Mesodermal cell (in vitro differentiated cells): ENCODE results near the gene IGFBP1.

Experiments used
- H3K27ac ChIP-seq: 2 replicates; pipeline ENCODE4 v1.7.0; 2013; ENCODE audit warnings: mild to moderate bottlenecking, low read depth, low read length, moderate library complexity; ENCODE audit not compliant: severe bottlenecking
- H3K36me3 ChIP-seq: 2 replicates; pipeline ENCODE4 v1.7.1; 2013; ENCODE audit warnings: mild to moderate bottlenecking, low read length, moderate library complexity; ENCODE audit not compliant: control insufficient read depth, insufficient read depth
- H3K4me1 ChIP-seq: one replicate; pipeline ENCODE4 v1.7.1; 2013; ENCODE audit warnings: mild to moderate bottlenecking, low read length; ENCODE audit not compliant: insufficient read depth, control insufficient read depth, poor library complexity, severe bottlenecking
- H3K4me3 ChIP-seq: 2 replicates; pipeline ENCODE4 v1.7.0; 2013; ENCODE audit warnings: low read length, control low read depth, mild to moderate bottlenecking; ENCODE audit not compliant: insufficient read depth, poor library complexity, severe bottlenecking; ENCODE audit errors: extremely low read depth
- H3K9me3 ChIP-seq: 2 replicates; pipeline ENCODE4 v1.7.1; 2013; ENCODE audit warnings: mild to moderate bottlenecking, low read length, moderate library complexity; ENCODE audit not compliant: control insufficient read depth
- WGBS, 2 experiments: methylation state at CpG; one replicate each; pipeline ENCODE4 v1.1.5; 2013; ENCODE audit warnings: missing lambda C conversion rate in 2 of 2; ENCODE audit not compliant: insufficient coverage in 2 of 2; 5-methylcytosine and 5-hydroxymethylcytosine counted together

Gene IGFBP1

GRCh38 chr7:45891462-45892402 is 3.4 kb downstream of the IGFBP1 start:
- Histone ChIP-seq H3K4me3 (no peak overlapping the region), H3K9me3 (no peaks in the 10 kb centered on the region), H3K4me1 (peaks cover 9% of the 10 kb centered on the region), H3K27ac (no peak overlapping the region), H3K36me3 (no peaks in the 10 kb centered on the region)
- WGBS, 2 experiments = 84 to 86% methylated on average over 5 to 7 of the region's 10 CpGs

- Histone ChIP-seq H3K27ac (no peak overlapping the region), H3K36me3 (no peaks in the 10 kb centered on the region), H3K4me1 (peaks cover 9% of the 10 kb centered on the region), H3K4me3 (no peak overlapping the region), H3K9me3 (no peaks in the 10 kb centered on the region)
- 86% methylated on average over 4 of the region's 6 CpGs for WGBS, 2 experiments
Observed at GRCh38 chr7:45892407-45893035, 4.2 kb downstream of the IGFBP1 start.

GRCh38 chr7:45893374-45893995 is 5.2 kb downstream of the IGFBP1 start:
- Histone ChIP-seq H3K4me1 (peaks cover 9% of the 10 kb centered on the region), H3K36me3 (no peaks in the 10 kb centered on the region), H3K9me3 (no peaks in the 10 kb centered on the region), H3K4me3 (no peak overlapping the region), H3K27ac (no peak overlapping the region)
- 88 to 90% methylated on average over 1 to 2 of the region's 5 CpGs for WGBS, 2 experiments

GRCh38 chr7:45893996-45894664 is 5.8 kb downstream of the IGFBP1 start:
- Histone ChIP-seq H3K4me1 (peaks cover 8% of the 10 kb centered on the region), H3K36me3 (no peaks in the 10 kb centered on the region), H3K9me3 (no peaks in the 10 kb centered on the region), H3K27ac (no peak overlapping the region), H3K4me3 (no peak overlapping the region)
- 76 to 82% methylated on average over 4 of the region's 4 CpGs for WGBS, 2 experiments

- Histone ChIP-seq H3K4me1 (peaks cover 3% of the 10 kb centered on the region), H3K36me3 (no peaks in the 10 kb centered on the region), H3K9me3 (no peaks in the 10 kb centered on the region)
Observed at GRCh38 chr7:45894665-45895062, 6.4 kb downstream of the IGFBP1 start.

GRCh38 chr7:45897042-45897690 is 8.9 kb downstream of the IGFBP1 start:
- no CpG with 5 or more reads among the region's 1 CpG for WGBS, 2 experiments
- Histone ChIP-seq H3K4me1 (no peaks in the 10 kb centered on the region), H3K36me3 (no peaks in the 10 kb centered on the region), H3K9me3 (no peaks in the 10 kb centered on the region), H3K4me3 (no peak overlapping the region), H3K27ac (no peak overlapping the region)

More at GRCh38 chr7:45894665-45895062, 6.4 kb downstream of the IGFBP1 start:
- Histone ChIP-seq H3K27ac (no peak overlapping the region), H3K4me3 (no peak overlapping the region)

- Histone ChIP-seq H3K27ac (no peak overlapping the region), H3K4me1 (no peaks in the 10 kb centered on the region), H3K9me3 (no peaks in the 10 kb centered on the region), H3K4me3 (no peak overlapping the region), H3K36me3 (no peaks in the 10 kb centered on the region)
- WGBS, 2 experiments = 88% methylated on average over 2 of the region's 2 CpGs; no CpG with 5 or more reads in 1 of the 2 experiments
Observed at GRCh38 chr7:45898222-45898621, 9.9 kb downstream of the IGFBP1 start.

GRCh38 chr7:45901566-45901965 is 13.3 kb downstream of the IGFBP1 start:
- Histone ChIP-seq H3K27ac (no peak overlapping the region), H3K4me3 (no peak overlapping the region), H3K9me3 (no peaks in the 10 kb centered on the region), H3K4me1 (no peaks in the 10 kb centered on the region), H3K36me3 (no peaks in the 10 kb centered on the region)
- WGBS, 2 experiments = 86 to 89% methylated on average over 1 of the region's 1 CpG

- no peaks in the 10 kb centered on the region for H3K9me3 ChIP-seq
- no peaks in the 10 kb centered on the region for H3K4me1 ChIP-seq
- WGBS, 2 experiments = no CpG with 5 or more reads among the region's 1 CpG
- H3K4me3 ChIP-seq = no peak overlapping the region
- no peaks in the 10 kb centered on the region for H3K36me3 ChIP-seq
- H3K27ac ChIP-seq = no peak overlapping the region
Observed at GRCh38 chr7:45902820-45903219, 14.5 kb downstream of the IGFBP1 start.

GRCh38 chr7:45909561-45909960 is 21.3 kb downstream of the IGFBP1 start:
- H3K4me1 ChIP-seq = no peaks in the 10 kb centered on the region
- H3K4me3 ChIP-seq = no peak overlapping the region
- no peak overlapping the region for H3K27ac ChIP-seq
- peaks cover 16% of the 10 kb centered on the region for H3K36me3 ChIP-seq
- H3K9me3 ChIP-seq = no peaks in the 10 kb centered on the region
